IMR-90 (cell line): ENCODE data around the gene EAF2.

Source experiments
- BHLHE40 ChIP-seq: fragments of 150-350 bp; IDR thresholded peaks from 2 replicates; pipeline ENCODE4 v1.6.1; 2016; ENCODE audit warnings: mild to moderate bottlenecking, low read depth, low read length
- CEBPB ChIP-seq: IDR thresholded peaks from 2 replicates; pipeline ENCODE4 v1.6.1; 2012; ENCODE audit warnings: low read depth, low read length, improper control_type of control experiment
- CHD1 ChIP-seq: IDR thresholded peaks from 2 replicates; pipeline ENCODE4 v1.6.1; 2012; ENCODE audit warnings: low read depth, low read length, improper control_type of control experiment
- FOS ChIP-seq: fragments of 150-350 bp; IDR thresholded peaks from 2 replicates; pipeline ENCODE4 v1.6.1; 2016; ENCODE audit warnings: low read depth, low read length
- MAFK ChIP-seq: IDR thresholded peaks from 2 replicates; pipeline ENCODE4 v1.6.1; 2012; ENCODE audit warnings: low read depth, low read length, improper control_type of control experiment
- MAZ ChIP-seq: IDR thresholded peaks from 2 replicates; pipeline ENCODE4 v1.6.1; 2012; ENCODE audit warnings: low read depth, mild to moderate bottlenecking, low read length, improper control_type of control experiment, moderate library complexity, borderline replicate concordance
- MXI1 ChIP-seq: IDR thresholded peaks from 2 replicates; pipeline ENCODE4 v1.6.1; 2012; ENCODE audit warnings: low read depth, mild to moderate bottlenecking, low read length, moderate library complexity, borderline replicate concordance
- POLR2A ChIP-seq: IDR thresholded peaks from 2 replicates; pipeline ENCODE4 v1.6.1; 2012; ENCODE audit warnings: mild to moderate bottlenecking, low read depth, low read length
- RAD21 ChIP-seq: IDR thresholded peaks from 2 replicates; pipeline ENCODE4 v1.6.1; 2012; ENCODE audit warnings: low read length, improper control_type of control experiment
- RCOR1 ChIP-seq: IDR thresholded peaks from 2 replicates; pipeline ENCODE4 v1.6.1; 2012; ENCODE audit warnings: mild to moderate bottlenecking, low read length, improper control_type of control experiment; ENCODE audit not compliant: insufficient replicate concordance
- SMC3 ChIP-seq: fragments of 150-350 bp; IDR thresholded peaks from 2 replicates; pipeline ENCODE4 v1.6.1; 2016; ENCODE audit warnings: low read depth, mild to moderate bottlenecking, antibody characterized with exemption, low read length, moderate library complexity
- TF ChIP-seq, protein P1 (sequence below): conservative IDR thresholded peaks from 2 replicates; pipeline ENCODE4 v1.5.1; 2012; ENCODE audit warnings: mild to moderate bottlenecking, low read depth, low read length, improper control_type of control experiment
- TF ChIP-seq, protein P2 (sequence below): fragments of 150-350 bp; IDR thresholded peaks from 2 replicates; pipeline ENCODE4 v1.6.1; 2017; ENCODE audit warnings: mild to moderate bottlenecking, antibody characterized with exemption, low read length, low read depth

DNA sequence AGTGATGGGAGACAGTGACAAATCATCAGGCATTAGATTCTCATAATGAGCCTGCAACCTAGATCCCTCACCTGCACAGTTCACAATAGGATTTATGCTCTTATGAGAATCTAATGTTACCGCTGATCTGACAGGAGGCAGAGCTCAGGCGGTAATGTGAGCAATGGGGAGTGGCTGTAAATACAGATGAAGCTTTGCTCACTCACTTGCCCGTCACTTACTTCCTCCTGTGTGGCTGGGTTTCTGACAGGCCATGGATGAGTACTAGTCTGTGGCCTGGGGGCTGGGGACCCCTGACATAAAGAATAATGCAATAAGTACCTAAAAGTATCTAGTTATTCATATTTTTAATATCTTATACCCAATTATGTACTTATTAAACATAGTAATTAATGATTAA, 15.8 kb upstream of the EAF2 start:
- TF ChIP-seq MAZ (no peak), POLR2A (no peak), CHD1 (no peak), BHLHE40 (no peak), RAD21 (no peak), CEBPB (no peak), MAFK (no peak), FOS (no peak), SMC3 (no peak), MXI1 (no peak), RCOR1 (no peak)
- TF ChIP-seq, protein P1, sequence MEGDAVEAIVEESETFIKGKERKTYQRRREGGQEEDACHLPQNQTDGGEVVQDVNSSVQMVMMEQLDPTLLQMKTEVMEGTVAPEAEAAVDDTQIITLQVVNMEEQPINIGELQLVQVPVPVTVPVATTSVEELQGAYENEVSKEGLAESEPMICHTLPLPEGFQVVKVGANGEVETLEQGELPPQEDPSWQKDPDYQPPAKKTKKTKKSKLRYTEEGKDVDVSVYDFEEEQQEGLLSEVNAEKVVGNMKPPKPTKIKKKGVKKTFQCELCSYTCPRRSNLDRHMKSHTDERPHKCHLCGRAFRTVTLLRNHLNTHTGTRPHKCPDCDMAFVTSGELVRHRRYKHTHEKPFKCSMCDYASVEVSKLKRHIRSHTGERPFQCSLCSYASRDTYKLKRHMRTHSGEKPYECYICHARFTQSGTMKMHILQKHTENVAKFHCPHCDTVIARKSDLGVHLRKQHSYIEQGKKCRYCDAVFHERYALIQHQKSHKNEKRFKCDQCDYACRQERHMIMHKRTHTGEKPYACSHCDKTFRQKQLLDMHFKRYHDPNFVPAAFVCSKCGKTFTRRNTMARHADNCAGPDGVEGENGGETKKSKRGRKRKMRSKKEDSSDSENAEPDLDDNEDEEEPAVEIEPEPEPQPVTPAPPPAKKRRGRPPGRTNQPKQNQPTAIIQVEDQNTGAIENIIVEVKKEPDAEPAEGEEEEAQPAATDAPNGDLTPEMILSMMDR, result no peak
- TF ChIP-seq, protein P2, sequence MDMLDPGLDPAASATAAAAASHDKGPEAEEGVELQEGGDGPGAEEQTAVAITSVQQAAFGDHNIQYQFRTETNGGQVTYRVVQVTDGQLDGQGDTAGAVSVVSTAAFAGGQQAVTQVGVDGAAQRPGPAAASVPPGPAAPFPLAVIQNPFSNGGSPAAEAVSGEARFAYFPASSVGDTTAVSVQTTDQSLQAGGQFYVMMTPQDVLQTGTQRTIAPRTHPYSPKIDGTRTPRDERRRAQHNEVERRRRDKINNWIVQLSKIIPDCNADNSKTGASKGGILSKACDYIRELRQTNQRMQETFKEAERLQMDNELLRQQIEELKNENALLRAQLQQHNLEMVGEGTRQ, result no peak
